ENCODE measurements around the gene CD1C.

DNA sequence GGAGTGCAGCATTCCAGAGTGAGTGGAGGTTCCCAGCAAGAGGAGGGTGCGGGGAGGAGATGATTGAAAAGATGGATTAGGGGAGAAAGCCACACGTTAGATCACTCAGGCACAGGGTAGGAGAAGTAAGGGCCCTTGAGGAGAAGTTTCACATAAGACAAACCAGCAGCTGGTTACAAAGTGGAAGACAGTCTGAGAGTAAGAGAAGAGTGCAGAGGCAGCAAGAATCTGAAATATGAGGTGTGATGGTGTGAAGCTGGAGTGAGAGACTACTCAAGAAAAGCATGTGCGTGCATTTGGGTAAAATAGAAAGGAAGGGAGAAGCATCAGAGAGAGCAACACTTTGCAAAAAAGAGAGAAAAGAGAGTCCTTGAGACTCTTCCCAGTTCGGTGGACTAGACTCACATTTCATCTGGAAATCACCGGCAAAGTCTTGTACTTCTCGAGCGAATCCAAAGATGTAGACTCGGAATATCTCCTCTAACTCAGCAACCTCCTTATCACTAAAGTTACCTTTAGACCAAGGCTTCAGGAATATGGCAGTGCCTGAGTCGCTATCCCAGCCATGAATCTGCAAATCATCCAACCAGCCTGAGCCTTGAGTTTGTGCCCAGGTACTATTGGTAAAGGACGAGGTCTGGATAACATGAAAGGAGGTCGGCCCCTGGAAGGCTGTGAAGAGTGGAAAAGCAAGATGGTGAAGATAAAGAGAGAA, 40.8 kb downstream of the CD1C start:
- TF ChIP-seq, protein P1, sequence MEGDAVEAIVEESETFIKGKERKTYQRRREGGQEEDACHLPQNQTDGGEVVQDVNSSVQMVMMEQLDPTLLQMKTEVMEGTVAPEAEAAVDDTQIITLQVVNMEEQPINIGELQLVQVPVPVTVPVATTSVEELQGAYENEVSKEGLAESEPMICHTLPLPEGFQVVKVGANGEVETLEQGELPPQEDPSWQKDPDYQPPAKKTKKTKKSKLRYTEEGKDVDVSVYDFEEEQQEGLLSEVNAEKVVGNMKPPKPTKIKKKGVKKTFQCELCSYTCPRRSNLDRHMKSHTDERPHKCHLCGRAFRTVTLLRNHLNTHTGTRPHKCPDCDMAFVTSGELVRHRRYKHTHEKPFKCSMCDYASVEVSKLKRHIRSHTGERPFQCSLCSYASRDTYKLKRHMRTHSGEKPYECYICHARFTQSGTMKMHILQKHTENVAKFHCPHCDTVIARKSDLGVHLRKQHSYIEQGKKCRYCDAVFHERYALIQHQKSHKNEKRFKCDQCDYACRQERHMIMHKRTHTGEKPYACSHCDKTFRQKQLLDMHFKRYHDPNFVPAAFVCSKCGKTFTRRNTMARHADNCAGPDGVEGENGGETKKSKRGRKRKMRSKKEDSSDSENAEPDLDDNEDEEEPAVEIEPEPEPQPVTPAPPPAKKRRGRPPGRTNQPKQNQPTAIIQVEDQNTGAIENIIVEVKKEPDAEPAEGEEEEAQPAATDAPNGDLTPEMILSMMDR (conservative IDR thresholded peaks at IDR 0.05): no peak
- TF ChIP-seq ZFX (IDR thresholded peaks at IDR 0.05): no peak
